ENCODE results near the gene CHML.

The CHML gene

DNA sequence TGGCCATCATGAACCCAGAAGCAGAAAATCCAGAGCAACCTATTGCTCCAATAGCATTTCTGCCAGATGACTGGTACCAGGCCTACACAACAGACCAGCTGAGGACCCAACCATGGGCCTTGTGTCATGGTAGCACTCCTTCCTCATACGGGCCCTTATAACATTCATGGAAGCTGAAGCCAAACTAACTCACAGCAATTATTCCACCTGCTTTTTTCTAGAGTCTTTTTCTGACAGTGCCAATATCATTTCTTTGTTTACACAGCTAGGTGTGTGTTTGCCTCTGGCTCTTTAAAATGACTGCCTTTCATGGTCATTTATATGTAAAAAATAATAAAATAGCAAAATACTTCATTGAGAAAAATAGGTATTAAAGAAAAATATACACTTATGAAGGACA lies 8.0 kb upstream of the CHML start:
- no peak for TF ChIP-seq RAD21 (IDR thresholded peaks at IDR 0.05; ENCODE audit: low read depth)
- no peak for TF ChIP-seq CREB1 (IDR thresholded peaks at IDR 0.05; ENCODE audit: low read depth)
- TF ChIP-seq YY1 (IDR thresholded peaks at IDR 0.05; ENCODE audit: low read depth): no peak
- no peak for TF ChIP-seq EGR1 (IDR thresholded peaks at IDR 0.05)
- TF ChIP-seq CEBPB (IDR thresholded peaks at IDR 0.05): no peak
- no peak for TF ChIP-seq TAF1 (IDR thresholded peaks at IDR 0.05; ENCODE audit: low read depth)
- TF ChIP-seq, protein P1, sequence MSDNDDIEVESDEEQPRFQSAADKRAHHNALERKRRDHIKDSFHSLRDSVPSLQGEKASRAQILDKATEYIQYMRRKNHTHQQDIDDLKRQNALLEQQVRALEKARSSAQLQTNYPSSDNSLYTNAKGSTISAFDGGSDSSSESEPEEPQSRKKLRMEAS (IDR thresholded peaks at IDR 0.05): no peak
- no peak for TF ChIP-seq NFIC (IDR thresholded peaks at IDR 0.05)
- TF ChIP-seq, protein P2, sequence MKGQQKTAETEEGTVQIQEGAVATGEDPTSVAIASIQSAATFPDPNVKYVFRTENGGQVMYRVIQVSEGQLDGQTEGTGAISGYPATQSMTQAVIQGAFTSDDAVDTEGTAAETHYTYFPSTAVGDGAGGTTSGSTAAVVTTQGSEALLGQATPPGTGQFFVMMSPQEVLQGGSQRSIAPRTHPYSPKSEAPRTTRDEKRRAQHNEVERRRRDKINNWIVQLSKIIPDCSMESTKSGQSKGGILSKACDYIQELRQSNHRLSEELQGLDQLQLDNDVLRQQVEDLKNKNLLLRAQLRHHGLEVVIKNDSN (IDR thresholded peaks at IDR 0.05): no peak
- TF ChIP-seq, protein P3, sequence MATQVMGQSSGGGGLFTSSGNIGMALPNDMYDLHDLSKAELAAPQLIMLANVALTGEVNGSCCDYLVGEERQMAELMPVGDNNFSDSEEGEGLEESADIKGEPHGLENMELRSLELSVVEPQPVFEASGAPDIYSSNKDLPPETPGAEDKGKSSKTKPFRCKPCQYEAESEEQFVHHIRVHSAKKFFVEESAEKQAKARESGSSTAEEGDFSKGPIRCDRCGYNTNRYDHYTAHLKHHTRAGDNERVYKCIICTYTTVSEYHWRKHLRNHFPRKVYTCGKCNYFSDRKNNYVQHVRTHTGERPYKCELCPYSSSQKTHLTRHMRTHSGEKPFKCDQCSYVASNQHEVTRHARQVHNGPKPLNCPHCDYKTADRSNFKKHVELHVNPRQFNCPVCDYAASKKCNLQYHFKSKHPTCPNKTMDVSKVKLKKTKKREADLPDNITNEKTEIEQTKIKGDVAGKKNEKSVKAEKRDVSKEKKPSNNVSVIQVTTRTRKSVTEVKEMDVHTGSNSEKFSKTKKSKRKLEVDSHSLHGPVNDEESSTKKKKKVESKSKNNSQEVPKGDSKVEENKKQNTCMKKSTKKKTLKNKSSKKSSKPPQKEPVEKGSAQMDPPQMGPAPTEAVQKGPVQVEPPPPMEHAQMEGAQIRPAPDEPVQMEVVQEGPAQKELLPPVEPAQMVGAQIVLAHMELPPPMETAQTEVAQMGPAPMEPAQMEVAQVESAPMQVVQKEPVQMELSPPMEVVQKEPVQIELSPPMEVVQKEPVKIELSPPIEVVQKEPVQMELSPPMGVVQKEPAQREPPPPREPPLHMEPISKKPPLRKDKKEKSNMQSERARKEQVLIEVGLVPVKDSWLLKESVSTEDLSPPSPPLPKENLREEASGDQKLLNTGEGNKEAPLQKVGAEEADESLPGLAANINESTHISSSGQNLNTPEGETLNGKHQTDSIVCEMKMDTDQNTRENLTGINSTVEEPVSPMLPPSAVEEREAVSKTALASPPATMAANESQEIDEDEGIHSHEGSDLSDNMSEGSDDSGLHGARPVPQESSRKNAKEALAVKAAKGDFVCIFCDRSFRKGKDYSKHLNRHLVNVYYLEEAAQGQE (IDR thresholded peaks at IDR 0.05; ENCODE audit: low read depth): no peak
- TF ChIP-seq ZBTB7A (IDR thresholded peaks at IDR 0.05; ENCODE audit: low read depth): no peak
- TF ChIP-seq FOXM1 (IDR thresholded peaks at IDR 0.05; ENCODE audit: borderline replicate concordance, low read depth): no peak

DNA sequence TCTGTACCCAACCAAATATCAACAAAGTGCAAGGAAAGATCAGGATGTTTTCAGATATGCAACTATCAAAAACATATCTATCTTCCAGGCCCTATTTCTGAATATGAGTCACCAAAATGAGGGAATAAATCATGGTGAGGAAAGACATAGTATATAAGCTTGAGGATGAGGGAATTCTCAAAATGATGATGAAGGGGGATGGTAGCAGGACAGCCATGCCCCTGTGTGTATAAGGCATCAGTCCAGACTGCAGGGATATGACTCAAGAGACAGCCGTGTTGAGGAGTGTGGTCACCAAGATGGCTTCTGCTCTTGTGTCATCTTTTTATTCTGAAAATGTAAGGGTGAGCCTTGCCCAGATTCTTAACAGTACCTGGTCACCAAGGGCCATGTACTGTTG lies 7.5 kb upstream of the CHML start:
- TF ChIP-seq FOXM1 (IDR thresholded peaks at IDR 0.05; ENCODE audit: borderline replicate concordance, low read depth) (no peak), TAF1 (IDR thresholded peaks at IDR 0.05; ENCODE audit: low read depth) (no peak), YY1 (IDR thresholded peaks at IDR 0.05; ENCODE audit: low read depth) (no peak), CREB1 (IDR thresholded peaks at IDR 0.05; ENCODE audit: low read depth) (no peak), NFIC (IDR thresholded peaks at IDR 0.05) (no peak), EP300 (IDR thresholded peaks at IDR 0.05; ENCODE audit: borderline replicate concordance) (no peak), RAD21 (IDR thresholded peaks at IDR 0.05; ENCODE audit: low read depth) (no peak), TEAD4 (IDR thresholded peaks at IDR 0.05) (no peak), EGR1 (IDR thresholded peaks at IDR 0.05) (no peak), TCF12 (IDR thresholded peaks at IDR 0.05; ENCODE audit: low read depth) (no peak), CEBPB (IDR thresholded peaks at IDR 0.05) (no peak), ZBTB7A (IDR thresholded peaks at IDR 0.05; ENCODE audit: low read depth) (no peak)
- TF ChIP-seq, protein P1 (IDR thresholded peaks at IDR 0.05): no peak
- TF ChIP-seq, protein P2 (IDR thresholded peaks at IDR 0.05): no peak
- TF ChIP-seq, protein P3 (IDR thresholded peaks at IDR 0.05; ENCODE audit: low read depth): no peak

DNA sequence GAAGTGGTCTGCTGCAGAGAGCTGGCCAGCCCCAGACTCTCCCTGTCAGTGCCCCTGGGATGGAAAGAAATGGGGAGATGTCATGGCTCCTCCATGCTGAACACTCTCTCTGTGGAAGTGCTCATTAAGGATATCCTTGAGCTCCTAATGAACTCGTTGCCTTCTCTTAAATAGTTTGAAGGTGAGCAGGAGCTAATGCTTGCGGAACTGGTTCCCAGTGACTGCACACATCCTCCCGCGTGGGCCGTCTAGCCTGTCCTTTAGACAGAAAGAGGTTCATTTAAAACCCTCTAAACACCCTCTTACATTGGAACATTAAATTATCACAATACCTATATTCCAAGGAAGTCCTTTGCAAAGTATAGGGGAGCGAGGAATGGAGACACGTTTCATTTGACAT lies 6.0 kb upstream of the CHML start:
- TF ChIP-seq, protein P3 (IDR thresholded peaks at IDR 0.05; ENCODE audit: low read depth): no peak
- TF ChIP-seq TEAD4 (IDR thresholded peaks at IDR 0.05) (no peak), ZBTB7A (IDR thresholded peaks at IDR 0.05; ENCODE audit: low read depth) (no peak), FOXM1 (IDR thresholded peaks at IDR 0.05; ENCODE audit: borderline replicate concordance, low read depth) (no peak)

DNA sequence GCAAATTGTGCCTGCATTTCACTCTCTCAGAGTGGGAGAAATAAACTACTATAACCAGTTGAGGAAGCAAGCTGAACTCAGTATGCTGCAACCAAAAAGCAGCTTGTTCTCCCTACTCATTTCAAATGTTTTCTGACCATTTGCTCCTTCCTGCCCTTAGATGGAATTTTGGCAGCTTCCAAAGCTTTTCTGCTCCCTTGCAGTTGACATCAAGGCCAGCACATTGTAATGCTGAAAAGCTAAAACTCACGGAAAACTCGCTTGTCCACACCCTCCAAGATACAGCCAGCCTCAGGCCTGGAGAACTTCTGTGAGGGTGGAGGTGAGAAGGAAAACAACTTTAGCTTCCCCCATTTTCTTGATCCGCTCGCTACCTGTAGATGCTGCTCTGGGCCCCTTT lies 5.0 kb upstream of the CHML start:
- no peak for TF ChIP-seq TAF1 (IDR thresholded peaks at IDR 0.05; ENCODE audit: low read depth)
- TF ChIP-seq, protein P2 (IDR thresholded peaks at IDR 0.05): no peak
- TF ChIP-seq, protein P3 (IDR thresholded peaks at IDR 0.05; ENCODE audit: low read depth): no peak
- no peak for TF ChIP-seq CREB1 (IDR thresholded peaks at IDR 0.05; ENCODE audit: low read depth)
- TF ChIP-seq RAD21 (IDR thresholded peaks at IDR 0.05; ENCODE audit: low read depth): no peak
- no peak for TF ChIP-seq NFIC (IDR thresholded peaks at IDR 0.05)
- TF ChIP-seq TEAD4 (IDR thresholded peaks at IDR 0.05): no peak
- TF ChIP-seq, protein P1 (IDR thresholded peaks at IDR 0.05): no peak
- TF ChIP-seq FOXM1 (IDR thresholded peaks at IDR 0.05; ENCODE audit: borderline replicate concordance, low read depth): no peak

Data from Ishikawa (cell line).